GM23248 (cell line): ENCODE measurements around the gene NDE1.

Experiments used
- EZH2 ChIP-seq: fragments of 200-600 bp; sonication (generic); IDR thresholded peaks from 2 replicates; pipeline ENCODE4 v1.6.1; 2018; ENCODE audit warnings: antibody characterized with exemption, mild to moderate bottlenecking; ENCODE audit not compliant: insufficient read depth, poor library complexity, severe bottlenecking
- EZH2phosphoT487 ChIP-seq: fragments of 200-600 bp; sonication (generic); IDR thresholded peaks from 2 replicates; pipeline ENCODE4 v1.6.1; 2018; ENCODE audit warnings: antibody characterized with exemption, moderate library complexity, mild to moderate bottlenecking, low read depth; ENCODE audit not compliant: insufficient read depth

- TF ChIP-seq EZH2phosphoT487: no peak
- TF ChIP-seq EZH2: no peak
These were observed 28.2 kb upstream of the NDE1 start for GRCh38 chr16:15621889-15622288.
